OCI-LY1 (cell line): ENCODE results near the gene DCTD.
"Not testable (repeated sequence)": the region's sequence is repeated elsewhere in the genome, so short reads cannot be mapped to it uniquely, and the experiment has no call there.

ENCODE experiments used
- H2AFZ ChIP-seq: fragments of 200-600 bp; sonication (generic), shearing (Covaris generic); 2 replicates; pipeline ENCODE4 v1.6.0; 2014; ENCODE audit warnings: antibody characterized with exemption, mild to moderate bottlenecking, low read length
- H3F3A ChIP-seq: fragments of 200-600 bp; sonication (generic), shearing (Covaris generic); 2 replicates; pipeline ENCODE4 v1.6.0; 2014; ENCODE audit warnings: mild to moderate bottlenecking, antibody characterized with exemption, low read length, moderate library complexity; ENCODE audit not compliant: insufficient read depth
- H3K27ac ChIP-seq: fragments of 200-600 bp; sonication (generic); 2 replicates; pipeline ENCODE4 v1.5.1; 2014; ENCODE audit warnings: low read length, mixed run types, mild to moderate bottlenecking, low read depth; ENCODE audit not compliant: poor library complexity, severe bottlenecking
- H3K27me3 ChIP-seq: fragments of 200-600 bp; sonication (generic); 2 replicates; pipeline ENCODE4 v1.6.0; 2014; ENCODE audit warnings: antibody characterized with exemption, mild to moderate bottlenecking, low read length, moderate library complexity; ENCODE audit not compliant: insufficient read depth
- H3K36me3 ChIP-seq: fragments of 200-600 bp; sonication (generic); 2 replicates; pipeline ENCODE4 v1.6.1; 2014; ENCODE audit warnings: mild to moderate bottlenecking, antibody characterized with exemption, low read length, moderate library complexity, mixed read lengths; ENCODE audit not compliant: insufficient read depth
- H3K4me1 ChIP-seq: fragments of 200-600 bp; sonication (generic); 2 replicates; pipeline ENCODE4 v1.5.1; 2014; ENCODE audit warnings: mild to moderate bottlenecking, low read length, moderate library complexity; ENCODE audit not compliant: insufficient read depth, severe bottlenecking
- H3K4me2 ChIP-seq: fragments of 200-600 bp; sonication (generic), shearing (Covaris generic); 2 replicates; pipeline ENCODE4 v1.6.1; 2014; ENCODE audit warnings: low read length
- H3K4me3 ChIP-seq: fragments of 200-600 bp; sonication (generic); 2 replicates; pipeline ENCODE4 v1.5.1; 2014; ENCODE audit warnings: low read length, low read depth, mild to moderate bottlenecking, mixed read lengths; ENCODE audit not compliant: poor library complexity, severe bottlenecking
- H3K79me2 ChIP-seq: fragments of 200-600 bp; shearing (Covaris generic); 2 replicates; pipeline ENCODE4 v1.6.1; 2016; ENCODE audit warnings: mixed run types, low read length, mixed read lengths; ENCODE audit not compliant: insufficient read depth
- H3K9ac ChIP-seq: fragments of 200-600 bp; sonication (generic), shearing (Covaris generic); 2 replicates; pipeline ENCODE4 v1.6.1; 2014; ENCODE audit warnings: mild to moderate bottlenecking, low read length, mixed read lengths
- H3K9me2 ChIP-seq: fragments of 200-600 bp; sonication (generic), shearing (Covaris generic); 2 replicates; pipeline ENCODE4 v1.6.1; 2014; ENCODE audit warnings: low read depth, mild to moderate bottlenecking, low read length, mixed read lengths
- H3K9me3 ChIP-seq: fragments of 200-600 bp; shearing (Covaris generic); 2 replicates; pipeline ENCODE4 v1.6.1; 2014; ENCODE audit warnings: low read length, mixed read lengths
- H4K20me1 ChIP-seq: fragments of 200-600 bp; sonication (generic), shearing (Covaris generic); 2 replicates; pipeline ENCODE4 v1.6.0; 2016; ENCODE audit warnings: mild to moderate bottlenecking, low read length; ENCODE audit not compliant: insufficient read depth
- EZH2 ChIP-seq: fragments of 200-600 bp; sonication (generic), shearing (Covaris generic); IDR thresholded peaks from 2 replicates; pipeline ENCODE4 v1.8.0; 2017; ENCODE audit warnings: borderline replicate concordance, mixed run types, mild to moderate bottlenecking, antibody characterized with exemption, low read length, moderate library complexity, mixed read lengths
- TF ChIP-seq, protein P1 (sequence below): fragments of 200-600 bp; sonication (generic), shearing (Covaris generic); IDR thresholded peaks from 2 replicates; pipeline ENCODE4 v1.5.1; 2017; ENCODE audit warnings: mild to moderate bottlenecking, antibody characterized with exemption, low read length, moderate library complexity, mixed read lengths

The DCTD gene

DNA sequence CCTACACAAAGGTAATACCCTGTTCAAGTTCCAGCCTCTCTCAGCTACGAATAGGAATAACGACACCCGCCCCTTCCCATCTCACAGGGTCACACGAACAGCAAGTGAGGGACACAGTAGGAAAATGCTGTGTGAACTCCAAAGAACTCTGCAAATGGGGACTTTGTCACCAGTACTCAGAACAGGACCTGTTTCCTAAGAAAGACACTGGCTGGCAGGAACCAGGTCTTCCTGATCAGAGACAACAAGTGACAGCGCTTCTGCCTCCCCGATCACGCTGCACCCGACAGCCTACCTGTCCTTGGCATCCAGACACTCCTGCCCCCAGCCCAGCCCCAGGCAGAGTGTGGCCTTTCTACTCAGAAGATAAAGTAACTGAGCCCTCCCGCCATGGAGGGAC, 14.2 kb downstream of the DCTD start:
- Histone ChIP-seq H3F3A (no peaks in the 10 kb centered on the region), H3K27me3 (no peaks in the 10 kb centered on the region), H3K4me2 (no peak overlapping the region), H3K79me2 (no peaks in the 10 kb centered on the region), H3K27ac (no peak overlapping the region), H3K9ac (no peak overlapping the region), H2AFZ (no peak overlapping the region), H4K20me1 (no peaks in the 10 kb centered on the region), H3K4me3 (no peak overlapping the region), H3K9me2 (no peaks in the 10 kb centered on the region), H3K9me3 (no peaks in the 10 kb centered on the region), H3K36me3 (peaks cover 20% of the 10 kb centered on the region), H3K4me1 (no peaks in the 10 kb centered on the region)
- TF ChIP-seq EZH2, result no peak
- TF ChIP-seq, protein P1, sequence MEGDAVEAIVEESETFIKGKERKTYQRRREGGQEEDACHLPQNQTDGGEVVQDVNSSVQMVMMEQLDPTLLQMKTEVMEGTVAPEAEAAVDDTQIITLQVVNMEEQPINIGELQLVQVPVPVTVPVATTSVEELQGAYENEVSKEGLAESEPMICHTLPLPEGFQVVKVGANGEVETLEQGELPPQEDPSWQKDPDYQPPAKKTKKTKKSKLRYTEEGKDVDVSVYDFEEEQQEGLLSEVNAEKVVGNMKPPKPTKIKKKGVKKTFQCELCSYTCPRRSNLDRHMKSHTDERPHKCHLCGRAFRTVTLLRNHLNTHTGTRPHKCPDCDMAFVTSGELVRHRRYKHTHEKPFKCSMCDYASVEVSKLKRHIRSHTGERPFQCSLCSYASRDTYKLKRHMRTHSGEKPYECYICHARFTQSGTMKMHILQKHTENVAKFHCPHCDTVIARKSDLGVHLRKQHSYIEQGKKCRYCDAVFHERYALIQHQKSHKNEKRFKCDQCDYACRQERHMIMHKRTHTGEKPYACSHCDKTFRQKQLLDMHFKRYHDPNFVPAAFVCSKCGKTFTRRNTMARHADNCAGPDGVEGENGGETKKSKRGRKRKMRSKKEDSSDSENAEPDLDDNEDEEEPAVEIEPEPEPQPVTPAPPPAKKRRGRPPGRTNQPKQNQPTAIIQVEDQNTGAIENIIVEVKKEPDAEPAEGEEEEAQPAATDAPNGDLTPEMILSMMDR, result no peak

DNA sequence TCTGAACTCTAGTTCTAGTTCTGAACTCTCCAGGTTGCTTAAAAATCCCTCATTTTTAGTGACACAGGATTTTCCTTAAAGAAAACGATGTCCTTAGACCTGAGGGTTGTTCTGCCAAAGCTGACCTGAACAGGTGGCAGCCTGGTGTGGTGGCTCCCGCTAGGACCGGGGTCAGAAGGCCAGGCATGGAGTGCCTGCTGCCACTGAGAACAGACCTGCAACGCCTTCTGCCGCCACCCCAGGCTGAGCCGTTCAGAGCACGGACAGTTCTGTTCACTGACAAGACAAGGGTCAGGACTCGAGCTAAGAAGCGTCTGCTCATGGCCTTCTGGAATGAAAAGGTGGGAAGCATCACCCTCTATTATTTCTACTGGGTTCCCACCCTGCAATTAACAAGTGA, 15.8 kb downstream of the DCTD start:
- H3K4me3 ChIP-seq, result no peak overlapping the region
- no peaks in the 10 kb centered on the region for H3K79me2 ChIP-seq
- no peak overlapping the region for H2AFZ ChIP-seq
- no peaks in the 10 kb centered on the region for H3K9me3 ChIP-seq
- H3K9ac ChIP-seq, result no peak overlapping the region
- no peaks in the 10 kb centered on the region for H3K4me1 ChIP-seq
- no peaks in the 10 kb centered on the region for H3F3A ChIP-seq
- H4K20me1 ChIP-seq, result no peaks in the 10 kb centered on the region
- peaks cover 13% of the 10 kb centered on the region for H3K36me3 ChIP-seq
- no peaks in the 10 kb centered on the region for H3K9me2 ChIP-seq
- no peak overlapping the region for H3K27ac ChIP-seq
- no peak overlapping the region for H3K4me2 ChIP-seq
- H3K27me3 ChIP-seq, result no peaks in the 10 kb centered on the region
- TF ChIP-seq EZH2, result no peak
- TF ChIP-seq, protein P1, result no peak

DNA sequence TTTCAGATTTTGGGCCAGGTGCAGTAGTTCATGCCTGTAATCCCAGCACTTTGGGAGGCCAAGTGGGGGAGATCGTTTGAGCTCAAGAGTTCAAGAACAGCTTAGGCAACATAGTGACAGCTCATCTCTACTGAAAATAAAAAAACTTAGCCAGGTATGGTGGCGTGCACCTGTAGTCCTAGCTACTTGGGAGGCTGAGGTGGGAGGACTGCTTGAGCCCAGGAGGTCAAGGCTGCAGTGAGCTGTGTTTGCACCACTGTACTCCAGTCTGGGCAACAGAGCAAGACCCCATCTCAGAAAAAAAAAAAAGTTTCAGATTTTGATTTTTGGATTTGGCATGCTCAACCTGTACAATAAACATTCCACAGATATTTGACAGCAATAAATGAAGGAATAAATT, 17.2 kb downstream of the DCTD start:
- H3K27ac ChIP-seq, H3K4me2 ChIP-seq, H3K79me2 ChIP-seq, H3K9me2 ChIP-seq, H3K4me1 ChIP-seq, H3K4me3 ChIP-seq, H3K9ac ChIP-seq, H3K27me3 ChIP-seq, H4K20me1 ChIP-seq, H2AFZ ChIP-seq, H3F3A ChIP-seq, H3K9me3 ChIP-seq: not testable (repeated sequence)
- peaks cover 13% of the 10 kb centered on the region for H3K36me3 ChIP-seq

DNA sequence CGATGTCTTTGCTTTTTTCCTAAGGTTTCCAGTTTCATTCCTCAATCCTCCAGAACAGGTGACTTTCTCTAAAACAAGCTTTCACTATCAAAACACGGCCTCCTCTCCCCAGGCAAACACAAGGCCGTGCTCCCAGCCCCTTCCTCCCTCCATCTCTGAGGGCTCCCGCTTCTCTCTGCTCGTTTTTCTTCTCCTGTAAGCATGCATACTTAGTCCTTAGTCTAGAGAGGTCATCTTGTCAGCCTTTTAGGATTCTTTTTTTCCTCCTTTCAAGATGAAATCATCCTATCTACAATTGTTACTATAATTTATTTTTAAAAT, 18.7 kb downstream of the DCTD start:
- H3K9ac ChIP-seq, result no peak overlapping the region

More for the DNA sequence above, 18.7 kb downstream of the DCTD start:
- Histone ChIP-seq H3K36me3 (peaks cover 20% of the 10 kb centered on the region), H3K27ac (no peak overlapping the region), H3K4me1 (no peaks in the 10 kb centered on the region), H3K9me3 (no peaks in the 10 kb centered on the region), H3K27me3 (no peaks in the 10 kb centered on the region), H3K4me3 (no peak overlapping the region), H3F3A (no peaks in the 10 kb centered on the region), H2AFZ (no peak overlapping the region), H3K4me2 (no peak overlapping the region), H3K9me2 (no peaks in the 10 kb centered on the region), H3K79me2 (no peaks in the 10 kb centered on the region), H4K20me1 (no peaks in the 10 kb centered on the region)
- TF ChIP-seq, protein P1, result no peak
- TF ChIP-seq EZH2, result no peak
